DOHH2 (cell line): ENCODE results near the gene ALDH5A1.

Experiments
- H3F3A ChIP-seq: fragments of 200-600 bp; sonication (generic), shearing (Covaris generic); 2 replicates; pipeline ENCODE4 v1.6.0; 2016; ENCODE audit warnings: antibody characterized with exemption, mild to moderate bottlenecking; ENCODE audit not compliant: control insufficient read depth, insufficient read depth
- H3K27ac ChIP-seq: fragments of 200-600 bp; sonication (generic); 2 replicates; pipeline ENCODE4 v1.5.1; 2014; ENCODE audit warnings: low read depth, mild to moderate bottlenecking, low read length, moderate library complexity
- H3K27me3 ChIP-seq: fragments of 200-600 bp; sonication (generic); 2 replicates; pipeline ENCODE4 v1.6.1; 2014; ENCODE audit warnings: mild to moderate bottlenecking, low read length, mixed read lengths; ENCODE audit not compliant: control insufficient read depth
- H3K36me3 ChIP-seq: fragments of 200-600 bp; sonication (generic); 2 replicates; pipeline ENCODE4 v1.6.1; 2014; ENCODE audit warnings: mild to moderate bottlenecking, low read length, moderate library complexity, mixed read lengths; ENCODE audit not compliant: control insufficient read depth
- H3K4me1 ChIP-seq: fragments of 200-600 bp; sonication (generic); 2 replicates; pipeline ENCODE4 v1.6.1; 2014; ENCODE audit warnings: mild to moderate bottlenecking, low read length, mixed read lengths; ENCODE audit not compliant: control insufficient read depth
- H3K4me2 ChIP-seq: fragments of 200-600 bp; sonication (generic); 2 replicates; pipeline ENCODE4 v1.6.0; 2014; ENCODE audit warnings: mild to moderate bottlenecking, low read length, moderate library complexity
- H3K4me3 ChIP-seq: fragments of 200-600 bp; sonication (generic); 2 replicates; pipeline ENCODE4 v1.5.1; 2014; ENCODE audit warnings: mild to moderate bottlenecking, low read length, mixed read lengths
- H3K79me2 ChIP-seq: fragments of 200-600 bp; sonication (generic); 2 replicates; pipeline ENCODE4 v1.6.1; 2014; ENCODE audit warnings: mild to moderate bottlenecking, low read length, mixed read lengths; ENCODE audit not compliant: control insufficient read depth
- H3K9me2 ChIP-seq: fragments of 200-600 bp; sonication (generic); replicated peaks from 2 replicates; pipeline ENCODE4 v1.6.1; 2014; ENCODE audit warnings: mild to moderate bottlenecking, low read length, mixed read lengths; ENCODE audit not compliant: control insufficient read depth
- H3K9me3 ChIP-seq: fragments of 200-600 bp; sonication (generic); 2 replicates; pipeline ENCODE4 v1.6.1; 2014; ENCODE audit warnings: antibody characterized with exemption, low read length, mixed read lengths; ENCODE audit not compliant: control insufficient read depth, insufficient read depth
- H4K20me1 ChIP-seq: fragments of 200-600 bp; sonication (generic); 2 replicates; pipeline ENCODE4 v1.6.0; 2014; ENCODE audit warnings: low read depth, mild to moderate bottlenecking, antibody characterized with exemption, low read length, moderate library complexity; ENCODE audit not compliant: control insufficient read depth, insufficient read depth
- EZH2phosphoT487 ChIP-seq: fragments of 200-600 bp; sonication (generic); IDR thresholded peaks from 2 replicates; pipeline ENCODE4 v1.6.1; 2017; ENCODE audit warnings: borderline replicate concordance, mild to moderate bottlenecking, antibody characterized with exemption, low read length, moderate library complexity, mixed read lengths
- TF ChIP-seq, protein P1 (sequence below): fragments of 200-600 bp; sonication (generic); IDR thresholded peaks from one replicate; pipeline ENCODE4 v1.5.1; 2014; ENCODE audit warnings: antibody characterized with exemption, mild to moderate bottlenecking, low read depth, low read length; ENCODE audit not compliant: poor library complexity, severe bottlenecking

Gene ALDH5A1

DNA sequence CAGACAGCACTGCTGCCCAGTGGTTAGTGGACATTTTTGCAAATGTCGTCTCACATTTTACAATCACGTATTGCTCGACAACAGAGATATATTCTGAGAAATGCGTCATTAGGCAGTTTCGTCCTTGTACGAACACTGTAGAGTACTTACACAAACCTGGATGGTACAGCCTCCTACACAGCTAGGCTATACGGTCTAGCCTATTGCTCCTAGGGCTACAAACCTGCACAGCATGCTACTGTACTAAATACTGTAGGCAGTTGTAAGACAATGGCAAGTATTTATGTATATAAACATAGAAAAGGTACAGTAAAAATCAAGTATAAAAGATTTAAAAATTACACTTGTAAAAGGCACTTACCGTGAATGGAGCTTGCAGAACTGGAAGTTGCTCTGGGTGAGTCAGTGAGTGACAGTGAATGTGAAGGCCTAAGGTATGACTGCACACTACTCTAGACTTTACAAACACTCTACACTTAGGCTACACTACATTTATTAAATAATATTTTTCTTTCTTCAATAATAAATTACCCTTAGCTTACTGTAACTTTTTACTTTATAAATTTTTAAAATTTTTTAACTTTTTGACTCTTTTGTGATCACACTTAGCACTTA is 43.1 kb downstream of the ALDH5A1 start:
- H3F3A ChIP-seq: no peaks in the 10 kb centered on the region
- H3K27ac ChIP-seq: no peak overlapping the region
- no peaks in the 10 kb centered on the region for H3K9me3 ChIP-seq
- H3K9me2 ChIP-seq: no peaks in the 10 kb centered on the region
- no peak overlapping the region for H3K4me3 ChIP-seq
- H4K20me1 ChIP-seq: no peaks in the 10 kb centered on the region
- no peak overlapping the region for H3K4me2 ChIP-seq
- no peaks in the 10 kb centered on the region for H3K79me2 ChIP-seq
- peaks cover 15% of the 10 kb centered on the region for H3K36me3 ChIP-seq
- H3K27me3 ChIP-seq: no peaks in the 10 kb centered on the region
- TF ChIP-seq, protein P1, sequence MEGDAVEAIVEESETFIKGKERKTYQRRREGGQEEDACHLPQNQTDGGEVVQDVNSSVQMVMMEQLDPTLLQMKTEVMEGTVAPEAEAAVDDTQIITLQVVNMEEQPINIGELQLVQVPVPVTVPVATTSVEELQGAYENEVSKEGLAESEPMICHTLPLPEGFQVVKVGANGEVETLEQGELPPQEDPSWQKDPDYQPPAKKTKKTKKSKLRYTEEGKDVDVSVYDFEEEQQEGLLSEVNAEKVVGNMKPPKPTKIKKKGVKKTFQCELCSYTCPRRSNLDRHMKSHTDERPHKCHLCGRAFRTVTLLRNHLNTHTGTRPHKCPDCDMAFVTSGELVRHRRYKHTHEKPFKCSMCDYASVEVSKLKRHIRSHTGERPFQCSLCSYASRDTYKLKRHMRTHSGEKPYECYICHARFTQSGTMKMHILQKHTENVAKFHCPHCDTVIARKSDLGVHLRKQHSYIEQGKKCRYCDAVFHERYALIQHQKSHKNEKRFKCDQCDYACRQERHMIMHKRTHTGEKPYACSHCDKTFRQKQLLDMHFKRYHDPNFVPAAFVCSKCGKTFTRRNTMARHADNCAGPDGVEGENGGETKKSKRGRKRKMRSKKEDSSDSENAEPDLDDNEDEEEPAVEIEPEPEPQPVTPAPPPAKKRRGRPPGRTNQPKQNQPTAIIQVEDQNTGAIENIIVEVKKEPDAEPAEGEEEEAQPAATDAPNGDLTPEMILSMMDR: no peak
- TF ChIP-seq EZH2phosphoT487: no peak
- H3K4me1 ChIP-seq: no peaks in the 10 kb centered on the region

DNA sequence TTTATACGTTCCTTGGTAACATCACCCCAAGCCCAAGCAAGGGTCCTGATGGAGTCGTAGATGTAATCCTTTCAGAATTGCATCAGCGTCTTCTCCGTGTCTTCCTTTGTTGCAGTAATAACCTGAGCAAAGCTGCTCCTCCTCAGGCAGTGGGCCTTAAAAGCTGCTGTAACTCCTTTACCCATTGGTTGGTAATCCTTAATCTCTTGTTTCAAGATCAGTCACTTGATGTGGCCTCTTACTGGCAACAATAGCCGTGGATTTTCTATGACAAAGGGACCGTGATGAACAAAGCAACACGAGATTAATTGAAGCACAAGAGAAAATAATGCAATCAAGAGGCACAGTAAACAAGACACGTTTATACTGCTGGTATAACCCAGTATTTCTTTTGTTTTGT is 44.6 kb downstream of the ALDH5A1 start:
- H3K9me3 ChIP-seq: no peaks in the 10 kb centered on the region
- no peaks in the 10 kb centered on the region for H3F3A ChIP-seq
- TF ChIP-seq EZH2phosphoT487: no peak
- TF ChIP-seq, protein P1: no peak
- no peak overlapping the region for H3K4me3 ChIP-seq
- H3K9me2 ChIP-seq: no peaks in the 10 kb centered on the region
- H3K36me3 ChIP-seq: peaks cover 3% of the 10 kb centered on the region
- no peaks in the 10 kb centered on the region for H3K27me3 ChIP-seq
- H3K79me2 ChIP-seq: no peaks in the 10 kb centered on the region
- H4K20me1 ChIP-seq: no peaks in the 10 kb centered on the region
- H3K4me2 ChIP-seq: no peak overlapping the region
- no peak overlapping the region for H3K27ac ChIP-seq
- H3K4me1 ChIP-seq: no peaks in the 10 kb centered on the region

DNA sequence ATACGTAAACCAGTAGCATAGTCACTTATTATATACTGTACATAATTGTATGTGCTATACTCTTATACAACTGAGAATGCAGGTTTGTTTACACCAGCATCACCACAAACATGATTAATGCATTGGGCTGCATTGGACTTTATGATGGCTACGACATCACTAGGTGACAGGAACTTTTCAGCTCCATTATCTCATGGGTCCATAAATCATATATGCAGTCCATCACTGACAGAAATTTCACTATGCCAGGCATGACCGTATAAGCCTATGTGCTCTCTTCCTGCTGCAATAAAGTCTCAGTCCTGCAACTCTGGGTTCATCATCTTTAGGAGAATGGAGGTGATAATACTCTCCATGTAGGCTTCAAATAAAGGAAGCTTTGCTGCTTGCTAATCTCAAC is 45.4 kb downstream of the ALDH5A1 start:
- Histone ChIP-seq H3F3A (no peaks in the 10 kb centered on the region), H3K36me3 (no peaks in the 10 kb centered on the region)
- TF ChIP-seq, protein P1: no peak
- TF ChIP-seq EZH2phosphoT487: no peak

More for the DNA sequence above, 45.4 kb downstream of the ALDH5A1 start:
- Histone ChIP-seq H3K27me3 (no peaks in the 10 kb centered on the region), H4K20me1 (no peaks in the 10 kb centered on the region), H3K9me3 (no peaks in the 10 kb centered on the region), H3K4me1 (no peaks in the 10 kb centered on the region), H3K27ac (no peak overlapping the region), H3K79me2 (no peaks in the 10 kb centered on the region), H3K4me3 (no peak overlapping the region), H3K4me2 (no peak overlapping the region), H3K9me2 (no peaks in the 10 kb centered on the region)
